GM19463 (cell line): ENCODE data around the gene THSD4.
"Not testable (repeated sequence)": the region's sequence is repeated elsewhere in the genome, so short reads cannot be mapped to it uniquely, and the experiment has no call there.

ENCODE experiments used
- ATAC-seq: cut with Tn5 transposase; IDR thresholded peaks from one replicate; pipeline ENCODE4 v1.9.1; 2021; ENCODE audit warnings: mild to moderate bottlenecking, moderate library complexity; ENCODE audit not compliant: unreplicated experiment

THSD4 gene

GRCh38 chr15:71725207-71725955 is 610.1 kb downstream of the THSD4 start:
- not testable (repeated sequence) for ATAC-seq

- no peak for ATAC-seq
Observed at GRCh38 chr15:71728881-71729280, 613.6 kb downstream of the THSD4 start.

- no peak for ATAC-seq
Observed at GRCh38 chr15:71729319-71729718, 614.0 kb downstream of the THSD4 start.

GRCh38 chr15:71730277-71731144 is 615.2 kb downstream of the THSD4 start:
- no peak for ATAC-seq

GRCh38 chr15:71732636-71733035 is 617.4 kb downstream of the THSD4 start:
- ATAC-seq = no peak

GRCh38 chr15:71733122-71733521 is 617.9 kb downstream of the THSD4 start:
- no peak for ATAC-seq

- no peak for ATAC-seq
Observed at GRCh38 chr15:71734709-71735384, 619.6 kb downstream of the THSD4 start.

GRCh38 chr15:71735385-71735757 is 620.1 kb downstream of the THSD4 start:
- no peak for ATAC-seq

- ATAC-seq = no peak
Observed at GRCh38 chr15:71736286-71736947, 621.1 kb downstream of the THSD4 start.

- no peak for ATAC-seq
Observed at GRCh38 chr15:71737761-71738160, 622.5 kb downstream of the THSD4 start.

GRCh38 chr15:71739355-71739754 is 624.1 kb downstream of the THSD4 start:
- ATAC-seq = no peak

GRCh38 chr15:71742964-71743363 is 627.7 kb downstream of the THSD4 start:
- no peak for ATAC-seq

GRCh38 chr15:71743861-71744382 is 628.7 kb downstream of the THSD4 start:
- ATAC-seq = no peak

- ATAC-seq = no peak
Observed at GRCh38 chr15:71746719-71747118, 631.4 kb downstream of the THSD4 start.

- no peak for ATAC-seq
Observed at GRCh38 chr15:71747128-71748083, 632.1 kb downstream of the THSD4 start.

GRCh38 chr15:71748293-71748718 is 633.0 kb downstream of the THSD4 start:
- no peak for ATAC-seq

- no peak for ATAC-seq
Observed at GRCh38 chr15:71749500-71749899, 634.2 kb downstream of the THSD4 start.

- ATAC-seq = no peak
Observed at GRCh38 chr15:71752128-71752527, 636.9 kb downstream of the THSD4 start.

GRCh38 chr15:71752604-71753289 is 637.5 kb downstream of the THSD4 start:
- no peak for ATAC-seq
